Measurements from ENCODE around the gene CHRNG.
A peak's percentile ranks its signal among the peaks of the same experiment; 100 is the strongest.

Gene CHRNG

GRCh38 chr2:232539298-232540231 lies at the start of gene CHRNG:
TSS of gene CHRNG (plus strand) at chr2:232539692. CDS start at chr2:232539748, 56 bp downstream.
- DNase-seq = no peak

GRCh38 chr2:232490221-232491138 lies 49.0 kb upstream of the CHRNG start:
- no peak for DNase-seq

- peak; percentile 62 to 78 for DNase-seq
Measured at GRCh38 chr2:232491139-232491780, 48.2 kb upstream of the CHRNG start.

- DNase-seq = no peak
Measured at GRCh38 chr2:232492236-232492848, 47.1 kb upstream of the CHRNG start.

- no peak for DNase-seq
Measured at GRCh38 chr2:232492963-232493700, 46.4 kb upstream of the CHRNG start.

- no peak for DNase-seq
Measured at GRCh38 chr2:232493701-232494474, 45.6 kb upstream of the CHRNG start.

- no peak for DNase-seq
Measured at GRCh38 chr2:232494542-232494941, 45.0 kb upstream of the CHRNG start.

- no peak for DNase-seq
Measured at GRCh38 chr2:232495292-232495691, 44.2 kb upstream of the CHRNG start.

- DNase-seq = no peak
Measured at GRCh38 chr2:232496501-232497270, 42.8 kb upstream of the CHRNG start.

GRCh38 chr2:232497348-232497747 lies 42.1 kb upstream of the CHRNG start:
- no peak for DNase-seq

GRCh38 chr2:232498452-232498851 lies 41.0 kb upstream of the CHRNG start:
- no peak for DNase-seq

- DNase-seq = no peak
Measured at GRCh38 chr2:232501331-232501771, 38.1 kb upstream of the CHRNG start.

- no peak for DNase-seq
Measured at GRCh38 chr2:232501794-232502390, 37.6 kb upstream of the CHRNG start.

- peak; percentile 33 to 41 for DNase-seq
Measured at GRCh38 chr2:232502511-232502910, 37.0 kb upstream of the CHRNG start.

GRCh38 chr2:232502911-232503808 lies 36.3 kb upstream of the CHRNG start:
- peak; percentile 84 to 85 for DNase-seq

GRCh38 chr2:232503809-232504323 lies 35.6 kb upstream of the CHRNG start:
- DNase-seq = no peak

- peak in 1 of 2 experiments; percentile 24 for DNase-seq
Measured at GRCh38 chr2:232504438-232504837, 35.1 kb upstream of the CHRNG start.

- no peak for DNase-seq
Measured at GRCh38 chr2:232505856-232506255, 33.6 kb upstream of the CHRNG start.

Measured in SHP77 (cell line).